ENCODE results near the gene SPIN1.

SPIN1 gene

GRCh38 chr9:88390371-88390990, 2.2 kb downstream of the SPIN1 start:
- no peak for DNase-seq

GRCh38 chr9:88391236-88391635, 3.0 kb downstream of the SPIN1 start:
- DNase-seq, result no peak

- no peak for DNase-seq
These were observed 3.7 kb downstream of the SPIN1 start for GRCh38 chr9:88391921-88392320.

GRCh38 chr9:88392549-88392948, 4.3 kb downstream of the SPIN1 start:
- no peak for DNase-seq

GRCh38 chr9:88396836-88397577, 8.8 kb downstream of the SPIN1 start:
- no peak for DNase-seq

- DNase-seq, result no peak
These were observed 9.8 kb downstream of the SPIN1 start for GRCh38 chr9:88398016-88398415.

GRCh38 chr9:88399966-88400365, 11.7 kb downstream of the SPIN1 start:
- no peak for DNase-seq

GRCh38 chr9:88403340-88403739, 15.1 kb downstream of the SPIN1 start:
- no peak for DNase-seq

- DNase-seq, result no peak
These were observed 17.8 kb downstream of the SPIN1 start for GRCh38 chr9:88406051-88406450.

GRCh38 chr9:88411471-88411870, 23.2 kb downstream of the SPIN1 start:
- DNase-seq, result no peak

GRCh38 chr9:88414298-88414697, 26.1 kb downstream of the SPIN1 start:
- DNase-seq, result no peak

GRCh38 chr9:88418025-88418424, 29.8 kb downstream of the SPIN1 start:
- no peak for DNase-seq

- DNase-seq, result peak; percentile 43
These were observed 30.7 kb downstream of the SPIN1 start for GRCh38 chr9:88418715-88419540.

- no peak for DNase-seq
These were observed 32.0 kb downstream of the SPIN1 start for GRCh38 chr9:88420227-88420626.

- no peak for DNase-seq
These were observed 33.1 kb downstream of the SPIN1 start for GRCh38 chr9:88421348-88421747.

GRCh38 chr9:88425538-88425950, 37.3 kb downstream of the SPIN1 start:
- no peak for DNase-seq

- no peak for DNase-seq
These were observed 38.4 kb downstream of the SPIN1 start for GRCh38 chr9:88426651-88427050.

GRCh38 chr9:88429595-88430430, 41.6 kb downstream of the SPIN1 start:
- DNase-seq, result no peak

- DNase-seq, result no peak
These were observed 45.5 kb downstream of the SPIN1 start for GRCh38 chr9:88433583-88434255.

- DNase-seq, result no peak
These were observed 47.1 kb downstream of the SPIN1 start for GRCh38 chr9:88435336-88435735.

- DNase-seq, result no peak
These were observed 48.1 kb downstream of the SPIN1 start for GRCh38 chr9:88436379-88436778.
